ENCODE measurements around the gene ANKIB1. TPM values are rescaled to one million over a fixed set of nuclear protein-coding genes. Genes with fewer than 3 reads are reported as not detected.

The ANKIB1 gene
- total RNA-seq, 1 experiment from 2014 or later, result 42.1 TPM

- Histone ChIP-seq H3K27me3 (replicated peaks; ENCODE audit: insufficient read depth, low read depth, low read length, poor library complexity) (no peaks in the 10 kb centered on the region), H3K4me1 (ENCODE audit: insufficient read depth, low read length, poor library complexity, severe bottlenecking) (no peaks in the 10 kb centered on the region), H3K36me3 (ENCODE audit: insufficient read depth, low read length, poor library complexity, severe bottlenecking) (peaks cover 33% of the 10 kb centered on the region), H3K4me3 (ENCODE audit: low read depth, low read length, poor library complexity, severe bottlenecking) (no peak overlapping the region), H3K27ac (ENCODE audit: low read depth, low read length, poor library complexity, severe bottlenecking) (no peak overlapping the region), H3K9me3 (ENCODE audit: low read depth, low read length, poor library complexity, severe bottlenecking) (peaks cover 14% of the 10 kb centered on the region)
- no peak for DNase-seq (ENCODE audit: low spot score)
- ChIA-PET CTCF (no interaction called here), POLR2A (ENCODE audit: low non-redundant PET) (no interaction called here)
- no TSS peak for BruUV-seq (replicated peaks)
- intact Hi-C loops (cut with micrococcal nuclease; ENCODE audit: unreplicated experiment), result no loop called here
- no peak for TF ChIP-seq EZH2 (IDR thresholded peaks at IDR 0.05; ENCODE audit: borderline replicate concordance, low read depth, low read length, poor library complexity, severe bottlenecking)
- TF ChIP-seq, protein P1, sequence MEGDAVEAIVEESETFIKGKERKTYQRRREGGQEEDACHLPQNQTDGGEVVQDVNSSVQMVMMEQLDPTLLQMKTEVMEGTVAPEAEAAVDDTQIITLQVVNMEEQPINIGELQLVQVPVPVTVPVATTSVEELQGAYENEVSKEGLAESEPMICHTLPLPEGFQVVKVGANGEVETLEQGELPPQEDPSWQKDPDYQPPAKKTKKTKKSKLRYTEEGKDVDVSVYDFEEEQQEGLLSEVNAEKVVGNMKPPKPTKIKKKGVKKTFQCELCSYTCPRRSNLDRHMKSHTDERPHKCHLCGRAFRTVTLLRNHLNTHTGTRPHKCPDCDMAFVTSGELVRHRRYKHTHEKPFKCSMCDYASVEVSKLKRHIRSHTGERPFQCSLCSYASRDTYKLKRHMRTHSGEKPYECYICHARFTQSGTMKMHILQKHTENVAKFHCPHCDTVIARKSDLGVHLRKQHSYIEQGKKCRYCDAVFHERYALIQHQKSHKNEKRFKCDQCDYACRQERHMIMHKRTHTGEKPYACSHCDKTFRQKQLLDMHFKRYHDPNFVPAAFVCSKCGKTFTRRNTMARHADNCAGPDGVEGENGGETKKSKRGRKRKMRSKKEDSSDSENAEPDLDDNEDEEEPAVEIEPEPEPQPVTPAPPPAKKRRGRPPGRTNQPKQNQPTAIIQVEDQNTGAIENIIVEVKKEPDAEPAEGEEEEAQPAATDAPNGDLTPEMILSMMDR (conservative IDR thresholded peaks at IDR 0.05; ENCODE audit: low read depth, low read length), result no peak
Measured at GRCh38 chr7:92206672-92207071, 39.1 kb upstream of the ANKIB1 start.

GRCh38 chr7:92221766-92222165, 24.0 kb upstream of the ANKIB1 start:
- BruUV-seq (replicated peaks), result no TSS peak
- Histone ChIP-seq H3K4me1 (ENCODE audit: insufficient read depth, low read length, poor library complexity, severe bottlenecking) (no peaks in the 10 kb centered on the region), H3K4me3 (ENCODE audit: low read depth, low read length, poor library complexity, severe bottlenecking) (no peak overlapping the region), H3K9me3 (ENCODE audit: low read depth, low read length, poor library complexity, severe bottlenecking) (no peaks in the 10 kb centered on the region), H3K36me3 (ENCODE audit: insufficient read depth, low read length, poor library complexity, severe bottlenecking) (peaks cover 52% of the 10 kb centered on the region), H3K27ac (ENCODE audit: low read depth, low read length, poor library complexity, severe bottlenecking) (no peak overlapping the region), H3K27me3 (replicated peaks; ENCODE audit: insufficient read depth, low read depth, low read length, poor library complexity) (no peaks in the 10 kb centered on the region)
- POLR2A ChIA-PET (ENCODE audit: low non-redundant PET), result no interaction called here
- intact Hi-C loops (cut with micrococcal nuclease; ENCODE audit: unreplicated experiment), result no loop called here
- CTCF ChIA-PET, result no interaction called here
- no peak for DNase-seq (ENCODE audit: low spot score)
- TF ChIP-seq EZH2 (IDR thresholded peaks at IDR 0.05; ENCODE audit: borderline replicate concordance, low read depth, low read length, poor library complexity, severe bottlenecking), result no peak

GRCh38 chr7:92226981-92227380, 18.8 kb upstream of the ANKIB1 start:
- TF ChIP-seq EZH2 (IDR thresholded peaks at IDR 0.05; ENCODE audit: borderline replicate concordance, low read depth, low read length, poor library complexity, severe bottlenecking), result no peak
- TF ChIP-seq, protein P1 (conservative IDR thresholded peaks at IDR 0.05; ENCODE audit: low read depth, low read length), result no peak
- no peaks in the 10 kb centered on the region for H3K27me3 ChIP-seq (replicated peaks; ENCODE audit: insufficient read depth, low read depth, low read length, poor library complexity)
- H3K4me3 ChIP-seq (ENCODE audit: low read depth, low read length, poor library complexity, severe bottlenecking), result no peak overlapping the region
- DNase-seq (ENCODE audit: low spot score), result no peak
- POLR2A ChIA-PET (ENCODE audit: low non-redundant PET), result no interaction called here
- H3K4me1 ChIP-seq (ENCODE audit: insufficient read depth, low read length, poor library complexity, severe bottlenecking), result no peaks in the 10 kb centered on the region
- no peaks in the 10 kb centered on the region for H3K9me3 ChIP-seq (ENCODE audit: low read depth, low read length, poor library complexity, severe bottlenecking)
- peaks cover 35% of the 10 kb centered on the region for H3K36me3 ChIP-seq (ENCODE audit: insufficient read depth, low read length, poor library complexity, severe bottlenecking)
- intact Hi-C loops (cut with micrococcal nuclease; ENCODE audit: unreplicated experiment), result no loop called here
- no TSS peak for BruUV-seq (replicated peaks)
- CTCF ChIA-PET, result no interaction called here
- H3K27ac ChIP-seq (ENCODE audit: low read depth, low read length, poor library complexity, severe bottlenecking), result no peak overlapping the region

- Histone ChIP-seq H3K4me1 (ENCODE audit: insufficient read depth, low read length, poor library complexity, severe bottlenecking) (no peaks in the 10 kb centered on the region), H3K27me3 (replicated peaks; ENCODE audit: insufficient read depth, low read depth, low read length, poor library complexity) (no peaks in the 10 kb centered on the region), H3K36me3 (ENCODE audit: insufficient read depth, low read length, poor library complexity, severe bottlenecking) (peaks cover 37% of the 10 kb centered on the region), H3K4me3 (ENCODE audit: low read depth, low read length, poor library complexity, severe bottlenecking) (no peak overlapping the region), H3K9me3 (ENCODE audit: low read depth, low read length, poor library complexity, severe bottlenecking) (no peaks in the 10 kb centered on the region), H3K27ac (ENCODE audit: low read depth, low read length, poor library complexity, severe bottlenecking) (no peak overlapping the region)
- intact Hi-C loops (cut with micrococcal nuclease; ENCODE audit: unreplicated experiment), result no loop called here
- ChIA-PET CTCF (no interaction called here), POLR2A (ENCODE audit: low non-redundant PET) (no interaction called here)
- BruUV-seq (replicated peaks), result no TSS peak
- DNase-seq (ENCODE audit: low spot score), result no peak
- TF ChIP-seq, protein P1 (conservative IDR thresholded peaks at IDR 0.05; ENCODE audit: low read depth, low read length), result no peak
- no peak for TF ChIP-seq EZH2 (IDR thresholded peaks at IDR 0.05; ENCODE audit: borderline replicate concordance, low read depth, low read length, poor library complexity, severe bottlenecking)
Measured at GRCh38 chr7:92228100-92228499, 17.7 kb upstream of the ANKIB1 start.

All from A673 (cell line).